Rectal smooth muscle tissue (tissue), 1 donor: ENCODE results near the gene MYO1D.
A peak's percentile ranks its signal among the peaks of the same experiment; 100 is the strongest.
"Not testable (repeated sequence)": the region's sequence is repeated elsewhere in the genome, so short reads cannot be mapped to it uniquely, and the experiment has no call there.

Experiments
- H3K27ac ChIP-seq: one replicate; pipeline ENCODE4 v1.7.0; 2013; ENCODE audit warnings: low read depth, low read length, inconsistent platforms
- H3K27me3 ChIP-seq: one replicate; pipeline ENCODE4 v1.7.0; 2013; ENCODE audit warnings: low read length; ENCODE audit not compliant: control insufficient read depth, insufficient read depth
- H3K36me3 ChIP-seq: one replicate; pipeline ENCODE4 v1.7.0; 2013; ENCODE audit warnings: low read length; ENCODE audit not compliant: control insufficient read depth, insufficient read depth
- H3K4me1 ChIP-seq: one replicate; pipeline ENCODE4 v1.7.0; 2013; ENCODE audit warnings: low read length; ENCODE audit not compliant: control insufficient read depth, insufficient read depth
- H3K4me3 ChIP-seq: one replicate; pipeline ENCODE4 v1.7.0; 2013; ENCODE audit warnings: low read length
- H3K9ac ChIP-seq: one replicate; pipeline ENCODE4 v1.7.0; 2013; ENCODE audit warnings: low read length

MYO1D gene

DNA sequence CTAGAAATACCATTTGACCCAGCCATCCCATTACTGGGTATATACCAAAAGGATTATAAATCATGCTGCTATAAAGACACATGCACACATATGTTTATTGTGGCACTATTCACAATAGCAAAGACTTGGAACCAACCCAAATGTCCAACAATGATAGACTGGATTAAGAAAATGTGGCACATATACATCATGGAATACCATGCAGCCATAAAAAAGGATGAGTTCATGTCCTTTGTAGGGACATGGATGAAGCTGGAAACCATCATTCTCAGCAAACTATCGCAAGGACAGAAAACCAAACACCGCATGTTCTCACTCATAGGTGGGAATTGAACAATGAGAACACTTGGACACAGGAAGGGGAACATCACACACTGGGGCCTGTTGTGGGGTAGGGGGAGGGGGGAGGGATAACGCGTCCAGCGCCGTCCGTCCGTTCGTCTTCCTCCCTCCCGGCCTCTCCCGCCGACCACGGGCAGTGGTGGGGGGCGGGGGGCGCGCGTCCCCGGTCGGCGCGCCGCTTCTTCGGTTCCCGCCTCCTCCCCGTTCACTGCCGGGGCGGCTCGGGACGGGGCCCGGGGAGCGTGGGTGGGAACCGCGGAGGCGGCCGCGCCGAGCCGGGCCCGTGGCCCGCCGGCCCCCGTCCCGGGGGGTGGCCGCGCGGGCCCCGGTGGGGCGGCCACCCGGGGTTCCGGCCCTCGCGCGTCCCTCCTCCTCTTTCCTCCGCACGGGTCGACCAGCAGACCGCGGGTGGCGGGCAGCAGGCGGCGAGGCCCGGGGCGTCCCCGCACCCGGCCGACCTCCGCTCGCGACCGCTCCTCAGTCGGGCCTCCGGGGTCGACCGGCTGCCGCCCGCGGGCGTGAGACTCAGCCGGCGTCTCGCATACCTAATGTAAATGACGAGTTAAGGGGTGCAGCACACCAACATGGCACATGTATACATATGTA is 54.7 kb downstream of the MYO1D start:
- H3K27me3 ChIP-seq, H3K36me3 ChIP-seq, H3K9ac ChIP-seq, H3K27ac ChIP-seq, H3K4me1 ChIP-seq: not testable (repeated sequence)
- H3K4me3 ChIP-seq = peak overlapping the region; percentile 32

DNA sequence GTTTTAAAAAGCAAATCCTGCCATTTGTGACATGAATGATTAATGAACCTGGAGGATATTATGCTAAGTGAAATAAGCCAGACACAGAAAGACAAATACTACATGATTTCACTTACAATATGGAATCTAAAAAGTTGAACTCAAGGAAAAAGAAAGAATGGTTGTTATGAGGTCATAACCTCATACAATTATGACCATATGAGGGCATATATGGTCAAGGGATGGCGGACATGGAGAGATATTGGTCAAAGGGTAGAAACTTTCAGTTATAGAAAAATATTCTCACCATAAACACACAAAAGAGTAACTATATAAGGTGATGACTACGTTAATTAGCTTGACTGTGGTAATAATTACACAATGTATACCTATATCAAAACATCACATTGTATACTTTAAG is 56.5 kb downstream of the MYO1D start:
- H3K4me3 ChIP-seq = no peak overlapping the region
- H3K36me3 ChIP-seq = no peaks in the 10 kb centered on the region
- no peak overlapping the region for H3K27ac ChIP-seq
- no peaks in the 10 kb centered on the region for H3K27me3 ChIP-seq
- H3K4me1 ChIP-seq = no peaks in the 10 kb centered on the region
- no peak overlapping the region for H3K9ac ChIP-seq

DNA sequence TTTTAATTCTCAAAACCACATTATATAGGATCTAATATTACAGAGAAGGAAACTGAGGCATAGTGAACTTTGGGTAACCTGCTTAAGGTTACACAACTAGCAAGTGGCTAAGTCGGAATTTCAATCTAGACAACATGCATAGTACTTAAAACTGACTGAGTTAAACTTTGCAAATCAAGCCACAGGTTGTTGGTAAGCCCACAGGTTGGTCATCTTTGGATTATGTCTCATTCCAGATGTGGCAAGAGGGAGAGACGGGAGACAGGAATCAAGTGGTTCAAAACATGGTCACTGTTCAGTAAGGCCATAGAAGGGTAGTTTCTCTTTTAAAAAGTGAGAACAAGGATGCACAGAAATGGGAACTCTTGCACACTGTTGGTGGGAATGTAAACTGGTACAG is 57.1 kb downstream of the MYO1D start:
- no peaks in the 10 kb centered on the region for H3K27me3 ChIP-seq
- H3K4me3 ChIP-seq = no peak overlapping the region
- H3K36me3 ChIP-seq = no peaks in the 10 kb centered on the region
- no peak overlapping the region for H3K9ac ChIP-seq
- H3K4me1 ChIP-seq = no peaks in the 10 kb centered on the region
- no peak overlapping the region for H3K27ac ChIP-seq

DNA sequence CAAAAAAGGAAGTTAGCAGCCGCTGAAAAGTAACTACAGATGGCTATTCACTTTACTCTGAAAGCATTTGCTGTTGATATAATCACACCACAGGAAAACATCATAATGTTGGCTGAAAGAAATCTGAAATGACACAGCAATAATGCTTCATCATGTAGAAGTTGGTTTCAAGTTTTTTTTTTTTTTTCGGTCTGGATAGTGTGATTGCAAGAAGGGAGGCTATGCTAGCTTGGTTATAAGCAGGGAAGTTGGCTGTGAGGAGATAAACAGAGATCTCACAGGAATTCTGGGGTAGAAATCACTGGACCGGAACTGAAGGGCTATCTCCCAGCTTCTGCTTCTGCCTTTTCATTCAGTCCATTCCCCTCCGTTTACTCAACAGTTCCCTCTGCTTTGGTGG is 57.9 kb downstream of the MYO1D start:
- Histone ChIP-seq H3K27ac (peak overlapping the region; percentile 16), H3K27me3 (no peaks in the 10 kb centered on the region), H3K36me3 (no peaks in the 10 kb centered on the region), H3K4me3 (no peak overlapping the region), H3K4me1 (no peaks in the 10 kb centered on the region), H3K9ac (no peak overlapping the region)

GRCh38 chr17:32815460-32815859 is 61.5 kb downstream of the MYO1D start:
- no peak overlapping the region for H3K4me3 ChIP-seq
- H3K9ac ChIP-seq = no peak overlapping the region
- no peak overlapping the region for H3K27ac ChIP-seq
- H3K27me3 ChIP-seq = no peaks in the 10 kb centered on the region
- no peaks in the 10 kb centered on the region for H3K4me1 ChIP-seq
- H3K36me3 ChIP-seq = no peaks in the 10 kb centered on the region

DNA sequence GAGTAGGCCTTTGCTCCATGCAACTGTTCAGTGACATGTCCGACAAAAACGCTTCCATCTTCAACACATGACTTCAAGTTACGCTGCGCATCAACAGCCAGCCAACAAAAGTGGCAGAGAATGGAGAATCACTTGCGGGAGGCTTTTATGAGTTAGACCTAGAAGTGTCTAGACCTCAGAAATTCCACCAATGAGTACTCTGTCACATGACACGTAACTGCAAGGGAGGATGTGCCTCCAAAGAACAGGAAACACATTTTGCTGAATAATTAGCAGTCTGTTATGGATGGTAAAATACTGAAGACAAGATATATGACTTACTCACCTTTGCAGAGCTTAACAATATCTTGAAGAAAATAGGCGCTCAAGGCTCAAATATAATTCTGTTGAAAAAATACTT is 62.1 kb downstream of the MYO1D start:
- Histone ChIP-seq H3K27ac (no peak overlapping the region), H3K9ac (no peak overlapping the region), H3K4me1 (no peaks in the 10 kb centered on the region), H3K4me3 (no peak overlapping the region), H3K27me3 (no peaks in the 10 kb centered on the region), H3K36me3 (no peaks in the 10 kb centered on the region)

DNA sequence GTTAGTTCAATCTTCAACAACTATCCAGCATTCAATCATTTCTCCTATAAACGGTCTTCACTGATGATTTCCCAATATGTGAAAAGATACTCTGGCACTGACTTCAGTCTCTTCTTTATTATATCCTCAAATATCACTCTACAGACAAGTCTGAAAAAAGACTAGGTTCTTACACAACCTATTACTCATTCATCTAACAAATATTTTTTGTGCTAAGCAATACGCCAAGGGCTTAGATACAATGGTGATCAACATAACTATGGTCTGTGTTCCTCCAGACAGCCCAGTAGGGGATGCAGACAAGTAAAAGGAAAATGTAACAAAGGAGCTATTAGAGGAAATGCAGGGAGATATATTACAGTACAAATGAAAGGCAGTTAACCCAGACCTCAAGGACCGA is 63.9 kb downstream of the MYO1D start:
- Histone ChIP-seq H3K36me3 (no peaks in the 10 kb centered on the region), H3K27ac (no peak overlapping the region), H3K9ac (no peak overlapping the region), H3K4me1 (no peaks in the 10 kb centered on the region), H3K4me3 (no peak overlapping the region), H3K27me3 (no peaks in the 10 kb centered on the region)

- H3K27me3 ChIP-seq = no peaks in the 10 kb centered on the region
- H3K27ac ChIP-seq = no peak overlapping the region
- no peaks in the 10 kb centered on the region for H3K4me1 ChIP-seq
- no peak overlapping the region for H3K9ac ChIP-seq
- H3K4me3 ChIP-seq = no peak overlapping the region
- H3K36me3 ChIP-seq = no peaks in the 10 kb centered on the region
Measured at GRCh38 chr17:32810690-32811089, 66.2 kb downstream of the MYO1D start.

DNA sequence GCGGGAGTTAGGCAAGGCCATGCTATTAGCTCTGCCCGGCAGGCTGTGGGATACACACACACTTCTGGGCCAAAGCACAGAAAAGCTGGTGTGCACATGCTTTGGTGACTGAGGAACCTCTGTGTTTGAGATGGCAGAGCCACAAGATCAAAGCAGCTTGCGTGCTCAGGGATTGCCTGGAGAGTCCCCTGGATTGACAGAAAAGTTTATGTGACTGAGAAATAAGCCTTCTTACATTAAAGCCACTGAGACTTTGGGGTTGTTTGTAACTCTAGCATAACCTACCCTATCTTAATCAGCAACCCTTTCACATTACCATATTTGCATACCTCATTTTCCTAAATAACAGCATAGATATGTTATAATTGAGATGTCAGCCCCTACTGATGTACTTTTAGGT is 69.3 kb downstream of the MYO1D start:
- H3K4me3 ChIP-seq = no peak overlapping the region
- no peak overlapping the region for H3K9ac ChIP-seq
- H3K4me1 ChIP-seq = no peaks in the 10 kb centered on the region

DNA sequence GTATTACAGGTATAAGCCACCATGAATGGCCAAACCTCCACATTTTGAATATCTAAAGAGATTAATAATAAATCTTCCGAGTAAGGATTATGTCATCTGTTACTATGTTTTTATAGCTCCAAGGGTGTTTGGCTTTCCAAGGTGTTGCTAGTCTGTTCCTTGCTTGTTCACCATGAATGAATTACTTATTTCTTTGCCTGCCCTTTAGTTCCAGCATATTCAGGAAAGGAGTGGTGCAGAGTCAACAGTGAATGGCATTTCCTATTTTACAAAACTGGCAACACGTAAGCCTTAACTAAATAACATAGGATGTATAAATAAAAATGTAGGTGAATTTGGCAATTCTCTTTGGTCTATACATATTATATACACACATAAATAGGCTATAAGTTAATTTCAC is 70.3 kb downstream of the MYO1D start:
- H3K4me1 ChIP-seq = no peaks in the 10 kb centered on the region
- no peaks in the 10 kb centered on the region for H3K27me3 ChIP-seq
- no peaks in the 10 kb centered on the region for H3K36me3 ChIP-seq
- H3K9ac ChIP-seq = no peak overlapping the region
- no peak overlapping the region for H3K27ac ChIP-seq
- no peak overlapping the region for H3K4me3 ChIP-seq

More for the DNA sequence above, 69.3 kb downstream of the MYO1D start:
- H3K27ac ChIP-seq = no peak overlapping the region
- H3K27me3 ChIP-seq = no peaks in the 10 kb centered on the region
- H3K36me3 ChIP-seq = no peaks in the 10 kb centered on the region

GRCh38 chr17:32805029-32805976 is 71.6 kb downstream of the MYO1D start:
- no peaks in the 10 kb centered on the region for H3K36me3 ChIP-seq
- no peaks in the 10 kb centered on the region for H3K4me1 ChIP-seq
- H3K4me3 ChIP-seq = no peak overlapping the region
- H3K27me3 ChIP-seq = no peaks in the 10 kb centered on the region
- no peak overlapping the region for H3K27ac ChIP-seq
- H3K9ac ChIP-seq = no peak overlapping the region

GRCh38 chr17:32803544-32803943 is 73.4 kb downstream of the MYO1D start:
- Histone ChIP-seq H3K4me1 (no peaks in the 10 kb centered on the region), H3K9ac (no peak overlapping the region), H3K27me3 (no peaks in the 10 kb centered on the region), H3K4me3 (no peak overlapping the region), H3K27ac (no peak overlapping the region), H3K36me3 (no peaks in the 10 kb centered on the region)
